Right renal cortex interstitium (tissue), 3 donors: ENCODE results near the gene ZNF780A. TPM values are rescaled to one million over a fixed set of nuclear protein-coding genes. Genes with fewer than 3 reads are reported as not detected.
"Not testable (repeated sequence)": the region's sequence is repeated elsewhere in the genome, so short reads cannot be mapped to it uniquely, and the experiment has no call there.

Experiments used
- DNase-seq, 3 donors: peaks; one replicate each; pipeline ENCODE4 v3.0.0-alpha.2; 2013; ENCODE audit warnings: low read depth in 3 of 3, low spot score in 2 of 3
- polyA plus RNA-seq, 3 donors: library from polyadenylated mRNA; unstranded; fragments of 120-200 nt; gene quantifications; one replicate each; pipeline ENCODE4 v1.2.1, GENCODE V29; 2013; ENCODE audit not compliant: insufficient read length in 3 of 3

The ZNF780A gene
- polyA plus RNA-seq, 3 donors, result 20.1 to 24.2 (median 20.2) TPM

DNA sequence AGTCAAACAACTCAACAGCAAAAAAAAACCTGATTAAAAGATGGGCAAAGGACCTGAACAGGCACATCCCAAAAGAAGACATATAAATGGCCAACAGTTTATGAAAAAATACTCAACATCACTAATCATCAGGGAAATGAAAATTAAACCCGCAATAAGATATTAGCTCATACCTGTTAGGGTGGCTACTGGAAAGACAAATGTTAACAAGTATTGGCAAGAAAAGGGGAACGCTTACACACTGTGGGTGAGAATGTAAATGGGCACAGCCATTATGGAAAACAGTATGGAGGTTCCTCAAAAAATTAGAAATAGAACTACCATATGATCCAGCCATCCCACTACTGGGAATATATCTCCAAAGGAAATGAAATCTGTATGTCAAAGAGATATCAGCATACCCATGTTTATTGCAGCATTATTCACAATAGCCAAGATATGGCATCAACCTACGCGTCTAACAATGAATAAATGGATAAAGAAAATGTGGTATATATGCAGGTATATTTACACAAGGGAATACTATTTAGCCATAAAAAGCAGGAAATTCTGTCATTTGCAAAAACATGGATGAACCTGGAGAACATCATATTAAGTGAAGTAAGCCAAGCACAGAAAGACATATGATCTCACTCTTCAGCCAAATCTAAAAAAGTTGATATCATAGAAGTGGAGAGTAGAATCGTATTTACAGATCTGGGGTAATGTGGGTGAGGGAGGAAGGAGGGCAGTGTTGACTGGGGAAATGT, 2.3 kb downstream of the ZNF780A start:
- no peak for DNase-seq

DNA sequence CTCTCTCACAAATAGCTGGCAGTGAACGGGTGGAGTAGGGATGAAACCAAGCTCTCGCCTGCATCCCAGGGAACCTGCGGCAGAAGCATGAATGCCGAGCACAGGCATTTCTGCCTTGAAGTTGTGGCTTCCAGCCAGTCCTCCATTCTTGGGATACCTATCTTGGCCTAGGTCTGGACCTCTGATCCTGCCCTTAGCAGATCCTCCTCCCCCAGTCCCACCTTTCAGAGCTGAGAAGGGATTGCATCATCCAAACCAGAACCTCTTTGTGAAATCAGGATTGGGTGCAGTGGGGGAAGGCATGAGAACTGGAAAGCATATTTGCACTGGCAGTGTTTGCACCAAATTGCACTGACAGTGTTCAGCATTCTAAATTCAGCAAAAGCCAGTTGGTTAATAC, 5.8 kb downstream of the ZNF780A start:
- DNase-seq, result no peak

DNA sequence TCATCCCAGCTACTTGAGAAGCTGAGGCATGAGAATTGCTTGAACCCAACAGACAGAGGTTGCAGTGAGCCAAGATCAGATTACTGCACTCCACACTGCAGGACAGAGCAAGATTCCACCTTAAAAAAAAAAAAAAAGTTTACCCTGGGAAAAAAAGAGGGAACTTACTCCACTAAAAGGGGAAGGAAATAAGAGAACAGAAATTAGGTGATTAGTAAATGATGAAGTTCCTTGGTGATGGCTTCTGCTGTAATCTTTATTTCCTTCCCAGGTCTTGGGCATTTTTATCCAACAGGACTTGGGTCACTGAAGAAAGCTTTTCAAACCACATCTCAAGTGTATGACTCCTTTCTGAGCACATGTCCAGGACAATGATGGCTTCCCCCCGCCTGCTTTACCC, 9.3 kb downstream of the ZNF780A start:
- DNase-seq, result no peak

- no peak for DNase-seq
These were observed 10.5 kb downstream of the ZNF780A start for GRCh38 chr19:40080289-40080688.

GRCh38 chr19:40078377-40078776, 12.4 kb downstream of the ZNF780A start:
- no peak for DNase-seq

DNA sequence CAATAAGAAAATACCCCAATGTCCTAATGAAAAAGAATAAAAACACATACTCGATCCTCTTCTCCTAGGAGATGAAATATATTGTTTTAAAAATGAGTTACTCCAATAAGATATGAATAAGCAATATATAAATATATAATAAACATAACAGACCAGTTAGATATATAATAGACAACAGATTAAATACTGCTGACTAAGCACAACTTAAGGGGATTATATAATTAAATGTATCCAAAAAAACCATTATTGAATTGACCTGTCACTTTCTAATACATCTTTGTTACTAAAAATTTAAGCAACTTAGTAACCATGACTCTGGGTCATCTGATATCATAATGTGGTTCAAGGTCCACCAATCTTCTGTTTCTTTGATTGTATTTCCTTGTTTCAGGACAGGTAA, 20.7 kb downstream of the ZNF780A start:
- no peak for DNase-seq

GRCh38 chr19:40059624-40060023, 31.1 kb downstream of the ZNF780A start:
- no peak for DNase-seq

DNA sequence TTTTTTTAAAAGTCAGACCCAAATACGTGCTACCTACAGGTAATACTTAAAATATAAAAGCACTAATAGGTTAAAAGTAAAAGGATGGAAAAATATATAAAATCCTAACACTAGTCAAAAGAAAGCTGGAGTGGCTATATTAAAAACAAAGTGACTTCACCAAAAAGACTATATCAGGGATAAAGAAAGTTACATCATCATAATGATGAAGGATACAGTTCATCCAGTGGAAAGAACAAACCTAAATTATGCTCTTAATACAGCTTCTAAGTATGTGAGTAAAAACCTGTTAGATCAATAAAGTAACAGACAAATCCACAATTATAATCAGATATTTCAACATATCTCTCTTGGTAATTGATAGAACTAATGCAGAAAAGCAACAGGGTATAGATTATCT, 33.6 kb downstream of the ZNF780A start:
- DNase-seq, result no peak

DNA sequence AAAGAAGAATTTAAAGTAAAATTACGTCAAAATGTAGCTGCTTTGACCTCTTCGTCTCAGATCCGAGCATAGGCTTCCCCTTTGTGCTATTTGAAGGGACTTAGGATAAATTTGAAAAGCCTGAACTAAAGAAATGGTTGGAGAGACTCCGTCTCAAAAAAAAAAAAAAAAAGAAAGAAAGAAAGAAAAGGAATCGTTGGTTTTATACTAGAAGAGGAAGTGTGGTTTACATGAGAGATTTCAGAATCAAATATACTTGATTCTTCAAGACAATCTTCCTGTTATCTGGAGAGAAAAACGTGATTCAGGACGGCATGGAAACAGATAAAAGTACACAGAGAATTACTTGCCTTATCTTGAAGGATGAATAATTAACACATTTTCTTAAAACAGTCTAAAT, 34.2 kb downstream of the ZNF780A start:
- DNase-seq, result no peak

DNA sequence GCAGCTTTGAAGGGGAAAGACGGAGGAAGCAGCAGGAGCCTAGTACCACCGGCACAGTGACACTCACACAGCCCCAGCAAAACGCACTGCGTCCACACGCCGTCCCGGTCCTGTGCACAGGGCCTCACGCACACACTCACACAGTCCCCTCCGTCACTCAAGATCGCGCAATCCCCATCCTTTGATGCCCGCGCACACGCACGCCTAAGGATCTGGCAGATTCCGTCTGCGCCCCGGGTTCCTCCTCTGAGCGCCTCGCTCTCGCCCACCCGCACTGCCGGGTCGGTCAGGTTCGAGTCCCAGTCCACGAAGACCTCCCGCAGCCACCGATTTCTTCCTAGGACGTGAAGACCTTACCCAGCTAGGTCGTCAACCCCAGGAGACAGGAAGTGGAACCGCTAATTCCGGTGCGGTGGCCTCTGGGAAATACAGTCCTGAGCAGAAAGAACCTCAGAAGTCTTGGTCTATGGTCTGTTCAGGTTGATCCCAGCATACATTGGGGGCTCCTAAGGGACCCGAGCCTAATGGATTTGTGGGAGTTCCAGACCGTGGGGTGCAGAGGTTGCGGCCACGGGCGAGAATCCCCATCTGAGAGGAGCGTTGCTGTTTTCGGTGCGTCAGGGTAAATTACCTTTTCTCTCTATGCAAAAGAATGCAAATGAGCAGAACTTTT, 34.8 kb downstream of the ZNF780A start, which contains the start of gene ZNF780B:
Gene ZNF780B (minus strand): TSS at position 400 of the 673 bp plus-strand sequence. CDS start 5,899 bp downstream, outside the sequence.
- DNase-seq, result peak; percentile 34 to 62 (median 48)

DNA sequence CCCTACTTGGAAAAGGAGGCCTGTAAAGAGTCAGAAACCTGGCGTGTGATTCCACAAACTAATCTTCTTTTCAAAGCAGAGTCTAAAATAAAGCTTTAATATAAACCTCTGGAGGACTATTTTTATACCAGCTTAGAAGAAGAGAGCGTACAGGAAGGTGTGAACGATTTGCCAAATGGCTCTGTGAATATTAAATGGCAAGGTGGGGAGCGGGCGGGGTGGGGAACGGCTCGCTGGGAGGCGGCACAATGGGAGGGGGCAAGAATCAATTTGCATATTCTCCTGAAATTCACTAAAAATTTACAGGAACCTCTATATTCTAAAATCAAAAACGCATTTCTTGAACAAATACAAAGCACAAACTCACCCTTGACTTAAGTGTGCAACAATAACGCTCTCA, 35.7 kb downstream of the ZNF780A start:
- no peak for DNase-seq

DNA sequence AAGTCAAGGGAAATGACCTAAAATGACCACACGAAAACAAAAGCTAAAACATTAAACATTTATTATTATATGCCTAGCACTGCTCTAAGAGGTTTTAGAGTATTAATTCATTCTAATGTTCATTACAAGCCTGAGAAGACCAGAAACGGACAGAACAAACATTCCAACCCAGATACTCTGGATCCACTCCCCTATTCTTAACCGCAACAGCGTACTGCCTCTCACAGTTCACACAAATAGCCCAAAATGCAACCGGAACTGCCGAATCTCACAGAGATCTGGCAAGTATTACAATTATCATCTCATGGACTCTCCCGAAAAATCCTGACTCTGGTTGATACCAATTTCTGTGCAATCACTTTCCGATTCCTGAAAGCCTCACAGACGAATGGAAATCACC, 36.1 kb downstream of the ZNF780A start:
- DNase-seq, result no peak

DNA sequence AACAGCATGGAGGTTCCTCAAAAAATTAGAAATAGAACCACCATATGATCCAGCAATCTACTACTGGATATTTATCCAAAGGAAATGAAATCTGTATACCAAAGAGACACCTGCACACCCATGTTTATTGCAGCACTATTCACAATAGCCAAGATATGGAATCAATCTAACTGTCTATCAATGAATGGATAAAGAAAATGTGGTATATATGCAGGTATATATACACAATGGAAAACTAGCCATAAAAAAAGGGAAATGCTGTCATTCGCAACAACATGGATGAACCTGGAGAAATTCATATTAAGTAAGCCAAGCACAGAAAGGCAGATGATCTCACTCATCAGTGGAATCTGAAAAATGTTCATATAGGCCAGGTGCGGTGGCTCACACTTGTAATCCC, 37.3 kb downstream of the ZNF780A start:
- no peak for DNase-seq

DNA sequence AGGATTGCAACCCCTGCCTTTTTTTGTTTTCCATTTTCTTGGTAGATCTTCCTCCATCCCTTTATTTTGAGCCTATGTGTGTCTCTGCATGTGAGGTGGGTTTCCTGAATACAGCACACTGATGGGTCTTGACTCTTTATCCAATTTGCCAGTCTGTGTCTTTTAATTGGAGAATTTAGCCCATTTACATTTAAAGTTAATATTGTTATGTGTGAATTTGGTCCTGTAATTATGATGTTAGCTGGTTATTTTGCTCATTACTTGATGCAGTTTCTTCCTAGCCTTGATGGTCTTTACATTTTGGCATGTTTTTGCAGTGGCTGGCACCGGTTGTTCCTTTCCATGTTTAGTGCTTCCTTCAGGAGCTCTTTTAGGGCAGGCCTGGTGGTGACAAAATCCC, 49.0 kb downstream of the ZNF780A start:
- DNase-seq, result not testable (repeated sequence)

DNA sequence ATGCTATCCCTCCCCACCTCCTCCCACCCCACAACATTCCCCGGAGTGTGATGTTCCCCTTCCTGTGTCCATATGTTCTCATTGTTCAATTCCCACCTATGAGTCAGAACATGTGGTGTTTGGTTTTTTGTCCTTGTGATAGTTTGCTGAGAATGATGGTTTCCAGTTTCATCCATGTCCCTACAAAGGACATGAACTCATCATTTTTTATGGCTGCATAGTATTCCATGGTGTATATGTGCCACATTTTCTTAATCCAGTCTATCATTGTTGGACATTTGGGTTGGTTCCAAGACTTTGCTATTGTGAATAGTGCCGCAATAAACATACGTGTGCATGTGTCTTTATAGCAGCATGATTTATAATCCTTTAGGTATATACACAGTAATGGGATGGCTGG, 52.7 kb downstream of the ZNF780A start:
- DNase-seq, result not testable (repeated sequence)

DNA sequence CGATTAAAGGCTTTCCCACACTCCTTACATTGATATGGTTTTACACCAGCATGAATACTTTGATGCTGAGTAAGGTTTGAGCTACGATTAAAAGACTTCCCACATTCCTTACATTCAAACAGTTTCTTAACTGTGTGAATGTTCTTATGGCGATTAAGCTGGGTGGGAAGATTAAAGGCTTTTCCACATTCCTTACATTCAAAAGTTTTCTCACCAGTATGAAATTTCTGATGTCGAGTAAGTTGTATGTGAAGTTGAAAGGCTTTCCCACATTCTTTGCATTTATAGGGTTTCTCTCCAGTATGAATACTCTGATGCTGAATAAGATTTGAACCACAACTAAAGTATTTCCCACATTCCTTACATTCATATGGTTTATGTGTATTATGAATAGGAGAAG, 54.7 kb downstream of the ZNF780A start:
- DNase-seq, result no peak

- no peak for DNase-seq
These were observed 56.7 kb downstream of the ZNF780A start for GRCh38 chr19:40033989-40034560.

DNA sequence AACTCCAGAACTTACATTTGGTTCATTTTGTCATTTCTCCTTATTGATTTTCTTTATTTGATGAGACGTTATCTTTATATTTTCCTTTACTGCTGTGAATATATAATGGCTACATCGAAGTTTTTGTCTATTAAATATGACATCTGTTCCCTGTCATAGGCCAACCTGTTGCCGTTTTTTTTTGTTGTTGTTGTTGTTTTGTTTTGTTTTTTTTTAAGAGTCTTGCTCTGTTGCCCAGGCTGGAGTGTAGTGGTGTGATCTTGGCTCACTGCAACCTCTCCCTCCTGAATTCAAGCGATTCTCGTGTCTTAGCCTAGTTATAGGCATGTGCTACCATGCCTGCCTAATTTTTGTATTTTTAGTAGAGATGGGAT, 64.2 kb downstream of the ZNF780A start:
- no peak for DNase-seq

- DNase-seq, result no peak
These were observed 64.7 kb downstream of the ZNF780A start for GRCh38 chr19:40025938-40026596.

- no peak for DNase-seq
These were observed 66.8 kb downstream of the ZNF780A start for GRCh38 chr19:40023969-40024368.
